Measurements from ENCODE around the gene POC1A. TPM values are rescaled to one million over a fixed set of nuclear protein-coding genes. Genes with fewer than 3 reads are reported as not detected.

The POC1A gene
- total RNA-seq, 2 donors from 2014 or later, result 1.9 to 2.4 TPM

GRCh38 chr3:52063026-52063723, 91.0 kb downstream of the POC1A start:
- intact Hi-C loops (cut with DNase I), result no loop called here
- no peak for DNase-seq
- no peak for ATAC-seq

GRCh38 chr3:52062505-52062904, 91.7 kb downstream of the POC1A start:
- DNase-seq (peak; percentile 65), ATAC-seq (peak in 1 of 2 donors; percentile 70)
- intact Hi-C loops (cut with DNase I), result no loop called here

GRCh38 chr3:52061121-52061910, 92.9 kb downstream of the POC1A start:
- DNase-seq, result no peak
- ATAC-seq, result no peak
- intact Hi-C loops (cut with DNase I), result no loop called here

- intact Hi-C loops (cut with DNase I), result loop anchor here (5.0 kb wide), 2 partner anchors 53 to 63 kb away; no protein-coding TSS in a partner anchor
- ATAC-seq (no peak), DNase-seq (no peak)
Measured at GRCh38 chr3:52059781-52060180, 94.4 kb downstream of the POC1A start.

GRCh38 chr3:52057812-52058495, 96.3 kb downstream of the POC1A start:
- ATAC-seq (no peak), DNase-seq (no peak)
- intact Hi-C loops (cut with DNase I), result loop anchor here (5.0 kb wide), 2 partner anchors 54 to 64 kb away; no protein-coding TSS in a partner anchor

GRCh38 chr3:52056968-52057811, 97.0 kb downstream of the POC1A start:
- DNase-seq, result peak; percentile 99
- peak; percentile 90 to 92 for ATAC-seq
- intact Hi-C loops (cut with DNase I), result loop anchor here (5.0 kb wide), 2 partner anchors 55 to 65 kb away; no protein-coding TSS in a partner anchor

GRCh38 chr3:52056521-52056967, 97.7 kb downstream of the POC1A start, which contains the start of gene DUSP7:
Gene DUSP7, minus strand, starts transcription at chr3:52056571. Its CDS starts 205 bp downstream, at chr3:52056366.
- intact Hi-C loops (cut with DNase I), result loop anchor here (5.0 kb wide), 2 partner anchors 56 to 66 kb away; no protein-coding TSS in a partner anchor
- peak; percentile 83 for DNase-seq
- ATAC-seq, result peak; percentile 64 to 71

GRCh38 chr3:52055537-52056351, 98.5 kb downstream of the POC1A start:
- ATAC-seq (peak in 1 of 2 donors; percentile 3), DNase-seq (peak; percentile 56)
- intact Hi-C loops (cut with DNase I), result loop anchor here (2.0 to 5.0 kb wide), 3 partner anchors 57 to 85 kb away; no protein-coding TSS in a partner anchor

GRCh38 chr3:52054661-52055511, 99.3 kb downstream of the POC1A start:
- intact Hi-C loops (cut with DNase I), result loop anchor here (2.0 to 5.0 kb wide), 4 partner anchors 53 to 86 kb away; no protein-coding TSS in a partner anchor
- DNase-seq (no peak), ATAC-seq (no peak)

GRCh38 chr3:52053307-52054304, 100.6 kb downstream of the POC1A start:
- DNase-seq (no peak), ATAC-seq (no peak)
- intact Hi-C loops (cut with DNase I), result loop anchor here (2.0 to 5.0 kb wide), 3 partner anchors 49 to 87 kb away; no protein-coding TSS in a partner anchor

GRCh38 chr3:52052831-52053306, 101.4 kb downstream of the POC1A start:
- peak; percentile 94 for DNase-seq
- peak; percentile 27 to 35 for ATAC-seq
- intact Hi-C loops (cut with DNase I), result loop anchor here (2.0 to 5.0 kb wide), 2 partner anchors 48 to 51 kb away; no protein-coding TSS in a partner anchor

GRCh38 chr3:52051444-52051843, 102.8 kb downstream of the POC1A start:
- intact Hi-C loops (cut with DNase I), result loop anchor here in 1 of 2 donors (5.0 kb wide), 1 partner anchor 49 kb away; no protein-coding TSS in a partner anchor
- ATAC-seq, result no peak
- no peak for DNase-seq

GRCh38 chr3:52050571-52050970, 103.7 kb downstream of the POC1A start:
- intact Hi-C loops (cut with DNase I), result loop anchor here in 1 of 2 donors (5.0 kb wide), 1 partner anchor 48 kb away; no protein-coding TSS in a partner anchor
- ATAC-seq (no peak), DNase-seq (no peak)

GRCh38 chr3:52049503-52049902, 104.7 kb downstream of the POC1A start:
- intact Hi-C loops (cut with DNase I), result no loop called here
- DNase-seq (no peak), ATAC-seq (no peak)

Measured in left cardiac atrium (tissue), 4 donors.